Stimulated activated CD4-positive, alpha-beta T cell treated with anti-CD3 and anti-CD28 coated beads, Interleukin-15, amount 100 ng/mL, for 48 hours (primary cell): ENCODE measurements around the gene CRIM1.

Experiments
- DNase-seq, 2 donors: peaks; one replicate each; pipeline ENCODE4 v3.0.0-alpha.2; 2020; ENCODE audit warnings: low read depth in 2 of 2

Gene CRIM1

GRCh38 chr2:36373149-36373926, 17.8 kb downstream of the CRIM1 start:
- no peak for DNase-seq

- no peak for DNase-seq
Observed at GRCh38 chr2:36374585-36374984, 19.0 kb downstream of the CRIM1 start.

GRCh38 chr2:36376319-36376765, 20.8 kb downstream of the CRIM1 start:
- no peak for DNase-seq

GRCh38 chr2:36376992-36377738, 21.6 kb downstream of the CRIM1 start:
- DNase-seq: no peak

- no peak for DNase-seq
Observed at GRCh38 chr2:36379710-36380448, 24.3 kb downstream of the CRIM1 start.

GRCh38 chr2:36380624-36381481, 25.3 kb downstream of the CRIM1 start:
- DNase-seq: no peak

- no peak for DNase-seq
Observed at GRCh38 chr2:36381993-36382392, 26.4 kb downstream of the CRIM1 start.

GRCh38 chr2:36382472-36382871, 26.9 kb downstream of the CRIM1 start:
- DNase-seq: no peak

- DNase-seq: no peak
Observed at GRCh38 chr2:36383726-36384125, 28.1 kb downstream of the CRIM1 start.

GRCh38 chr2:36384454-36384853, 28.9 kb downstream of the CRIM1 start:
- DNase-seq: no peak

- DNase-seq: no peak
Observed at GRCh38 chr2:36385603-36386002, 30.0 kb downstream of the CRIM1 start.

GRCh38 chr2:36387258-36387916, 31.8 kb downstream of the CRIM1 start:
- DNase-seq: no peak

GRCh38 chr2:36388472-36388871, 32.9 kb downstream of the CRIM1 start:
- no peak for DNase-seq

GRCh38 chr2:36389091-36389564, 33.5 kb downstream of the CRIM1 start:
- no peak for DNase-seq

- DNase-seq: no peak
Observed at GRCh38 chr2:36389577-36389976, 34.0 kb downstream of the CRIM1 start.

GRCh38 chr2:36392571-36393255, 37.1 kb downstream of the CRIM1 start:
- DNase-seq: no peak

- DNase-seq: no peak
Observed at GRCh38 chr2:36393738-36394256, 38.2 kb downstream of the CRIM1 start.

- DNase-seq: no peak
Observed at GRCh38 chr2:36394804-36395203, 39.2 kb downstream of the CRIM1 start.

GRCh38 chr2:36395866-36396265, 40.3 kb downstream of the CRIM1 start:
- no peak for DNase-seq
